ENCODE results near the gene SLC24A4. TPM values are rescaled to one million over a fixed set of nuclear protein-coding genes. Genes with fewer than 3 reads are reported as not detected.

Gene SLC24A4
- total RNA-seq, 1 experiment from 2014 or later = not detected

DNA sequence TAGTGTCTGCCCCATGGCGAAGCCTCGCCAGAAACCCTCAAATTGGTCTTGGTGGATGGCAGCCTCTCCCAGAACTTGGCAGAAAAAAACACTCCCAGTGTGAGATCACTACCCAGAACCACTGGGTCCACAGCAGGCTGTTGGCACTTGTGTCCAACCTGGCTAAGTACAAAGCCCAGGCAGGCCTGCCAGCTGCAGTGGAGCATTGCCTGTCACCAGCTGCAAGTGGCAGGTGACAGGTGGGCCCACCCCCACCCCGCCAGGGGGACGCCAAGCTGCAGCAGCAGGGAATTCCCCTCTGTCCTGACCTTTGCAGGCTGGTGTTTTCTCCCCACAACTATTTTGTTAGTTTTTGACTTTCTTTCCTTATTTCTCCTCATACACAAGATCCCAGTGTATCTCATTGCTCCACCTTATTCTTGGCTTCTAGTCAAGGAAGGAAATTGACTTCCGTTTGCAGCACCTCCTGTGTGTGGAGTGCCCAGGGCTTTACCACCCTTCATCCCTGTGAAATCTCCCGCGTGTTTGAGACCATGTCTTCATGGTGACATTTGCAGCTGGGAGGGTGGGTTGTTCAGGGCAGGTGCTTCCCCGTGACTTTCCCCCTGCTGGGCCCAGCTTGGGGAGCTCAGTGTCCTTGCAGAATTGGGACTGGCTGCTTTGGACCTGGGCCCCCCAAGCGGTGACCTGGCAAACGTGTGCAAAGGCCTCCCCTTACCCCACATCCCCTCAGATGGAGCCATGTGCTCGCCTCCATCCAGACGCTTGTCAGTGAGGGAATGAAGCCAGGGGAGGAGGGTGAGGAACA is 116.8 kb downstream of the SLC24A4 start:
- H4K20me1 ChIP-seq (ENCODE audit: low read length) = no peaks in the 10 kb centered on the region
- intact Hi-C loops (cut with micrococcal nuclease) = no loop called here
- H3K9me2 ChIP-seq (replicated peaks; ENCODE audit: low read length) = no peaks in the 10 kb centered on the region
- H3K4me1 ChIP-seq (ENCODE audit: insufficient read depth, low read length) = no peaks in the 10 kb centered on the region
- H3K4me3 ChIP-seq (ENCODE audit: low read length) = no peak overlapping the region
- DNase-seq (no peak), ATAC-seq (no peak)
- ChIA-PET POLR2A (ENCODE audit: unreplicated experiment) (no interaction called here), CTCF (no interaction called here)
- no peak overlapping the region for H3K4me2 ChIP-seq (ENCODE audit: low read length)
- no peaks in the 10 kb centered on the region for H3K27me3 ChIP-seq (ENCODE audit: low read length)
- TF ChIP-seq EZH2phosphoT487 (IDR thresholded peaks at IDR 0.05; ENCODE audit: borderline replicate concordance, low read length) (no peak), EZH2 (IDR thresholded peaks at IDR 0.05; ENCODE audit: low read length, unreplicated experiment) (no peak)
- TF ChIP-seq, protein P1, sequence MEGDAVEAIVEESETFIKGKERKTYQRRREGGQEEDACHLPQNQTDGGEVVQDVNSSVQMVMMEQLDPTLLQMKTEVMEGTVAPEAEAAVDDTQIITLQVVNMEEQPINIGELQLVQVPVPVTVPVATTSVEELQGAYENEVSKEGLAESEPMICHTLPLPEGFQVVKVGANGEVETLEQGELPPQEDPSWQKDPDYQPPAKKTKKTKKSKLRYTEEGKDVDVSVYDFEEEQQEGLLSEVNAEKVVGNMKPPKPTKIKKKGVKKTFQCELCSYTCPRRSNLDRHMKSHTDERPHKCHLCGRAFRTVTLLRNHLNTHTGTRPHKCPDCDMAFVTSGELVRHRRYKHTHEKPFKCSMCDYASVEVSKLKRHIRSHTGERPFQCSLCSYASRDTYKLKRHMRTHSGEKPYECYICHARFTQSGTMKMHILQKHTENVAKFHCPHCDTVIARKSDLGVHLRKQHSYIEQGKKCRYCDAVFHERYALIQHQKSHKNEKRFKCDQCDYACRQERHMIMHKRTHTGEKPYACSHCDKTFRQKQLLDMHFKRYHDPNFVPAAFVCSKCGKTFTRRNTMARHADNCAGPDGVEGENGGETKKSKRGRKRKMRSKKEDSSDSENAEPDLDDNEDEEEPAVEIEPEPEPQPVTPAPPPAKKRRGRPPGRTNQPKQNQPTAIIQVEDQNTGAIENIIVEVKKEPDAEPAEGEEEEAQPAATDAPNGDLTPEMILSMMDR (conservative IDR thresholded peaks at IDR 0.05; ENCODE audit: low read depth, low read length) = no peak
- no TSS peak for BruUV-seq (replicated peaks)
- no peaks in the 10 kb centered on the region for H3F3A ChIP-seq (ENCODE audit: low read length, unreplicated experiment)
- H3K9ac ChIP-seq (ENCODE audit: low read length) = no peak overlapping the region
- no peak overlapping the region for H2AFZ ChIP-seq (ENCODE audit: low read length)
- H3K79me2 ChIP-seq (ENCODE audit: low read length) = no peaks in the 10 kb centered on the region
- no peaks in the 10 kb centered on the region for H3K9me3 ChIP-seq (ENCODE audit: low read length)
- H3K36me3 ChIP-seq (ENCODE audit: low read depth, low read length) = no peaks in the 10 kb centered on the region
- no peak overlapping the region for H3K27ac ChIP-seq (ENCODE audit: low read length)

DNA sequence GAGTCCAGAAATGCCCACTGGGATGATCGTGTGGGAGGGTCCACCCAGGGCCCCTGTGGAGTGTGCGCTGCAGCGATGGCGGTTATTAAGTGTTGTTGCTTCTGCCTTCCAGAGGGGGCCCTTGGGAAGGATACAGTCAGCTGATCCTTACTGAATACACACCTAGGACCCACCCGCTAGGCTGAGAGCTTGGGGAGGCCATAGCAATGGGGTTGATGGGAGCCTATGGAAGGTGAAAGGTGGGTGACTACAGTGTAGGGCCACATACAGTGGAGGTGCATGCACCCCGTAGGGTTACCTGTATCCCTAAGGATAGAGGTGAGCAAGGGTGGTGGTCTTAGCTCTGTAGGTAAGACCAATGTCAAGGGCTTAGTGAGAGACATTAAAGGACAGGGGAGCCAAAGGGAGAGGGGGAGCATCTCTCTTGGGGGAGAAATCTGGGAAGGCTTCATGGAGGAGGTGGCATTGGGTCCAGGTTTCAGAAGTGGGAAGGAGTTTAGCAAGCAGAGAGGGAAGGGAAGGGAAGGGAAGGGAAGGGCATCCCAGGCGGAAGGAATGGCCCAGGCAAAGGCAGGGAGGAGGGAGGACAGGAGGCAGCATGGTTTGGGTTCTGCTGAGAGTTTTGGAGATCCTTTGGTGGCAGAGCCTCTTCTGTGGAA is 117.5 kb downstream of the SLC24A4 start:
- Histone ChIP-seq H3K27ac (ENCODE audit: low read length) (no peak overlapping the region), H3K36me3 (ENCODE audit: low read depth, low read length) (no peaks in the 10 kb centered on the region), H3K9me2 (replicated peaks; ENCODE audit: low read length) (no peaks in the 10 kb centered on the region), H3F3A (ENCODE audit: low read length, unreplicated experiment) (no peaks in the 10 kb centered on the region), H3K79me2 (ENCODE audit: low read length) (no peaks in the 10 kb centered on the region), H3K4me3 (ENCODE audit: low read length) (no peak overlapping the region), H3K9ac (ENCODE audit: low read length) (no peak overlapping the region), H4K20me1 (ENCODE audit: low read length) (no peaks in the 10 kb centered on the region), H2AFZ (ENCODE audit: low read length) (no peak overlapping the region), H3K4me2 (ENCODE audit: low read length) (no peak overlapping the region), H3K27me3 (ENCODE audit: low read length) (no peaks in the 10 kb centered on the region), H3K4me1 (ENCODE audit: insufficient read depth, low read length) (no peaks in the 10 kb centered on the region), H3K9me3 (ENCODE audit: low read length) (no peaks in the 10 kb centered on the region)
- ATAC-seq (no peak), DNase-seq (no peak)
- TF ChIP-seq, protein P1 (conservative IDR thresholded peaks at IDR 0.05; ENCODE audit: low read depth, low read length) = no peak
- TF ChIP-seq EZH2 (IDR thresholded peaks at IDR 0.05; ENCODE audit: low read length, unreplicated experiment) (no peak), EZH2phosphoT487 (IDR thresholded peaks at IDR 0.05; ENCODE audit: borderline replicate concordance, low read length) (no peak)
- POLR2A ChIA-PET (ENCODE audit: unreplicated experiment) = no interaction called here
- CTCF ChIA-PET = no interaction called here
- intact Hi-C loops (cut with micrococcal nuclease) = no loop called here
- BruUV-seq (replicated peaks) = no TSS peak
